Stimulated activated CD8-positive, alpha-beta memory T cell treated with anti-CD3 and anti-CD28 coated beads, Interleukin-12 subunit alpha, Interleukin-12 subunit beta, amount 100 ng/mL, for 1 hour (primary cell): ENCODE data around the gene DNASE1L2.

ENCODE experiments used
- DNase-seq: peaks from one replicate; pipeline ENCODE4 v3.0.0-alpha.2; 2020; ENCODE audit warnings: low read depth

Gene DNASE1L2, protein sequence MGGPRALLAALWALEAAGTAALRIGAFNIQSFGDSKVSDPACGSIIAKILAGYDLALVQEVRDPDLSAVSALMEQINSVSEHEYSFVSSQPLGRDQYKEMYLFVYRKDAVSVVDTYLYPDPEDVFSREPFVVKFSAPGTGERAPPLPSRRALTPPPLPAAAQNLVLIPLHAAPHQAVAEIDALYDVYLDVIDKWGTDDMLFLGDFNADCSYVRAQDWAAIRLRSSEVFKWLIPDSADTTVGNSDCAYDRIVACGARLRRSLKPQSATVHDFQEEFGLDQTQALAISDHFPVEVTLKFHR

DNA sequence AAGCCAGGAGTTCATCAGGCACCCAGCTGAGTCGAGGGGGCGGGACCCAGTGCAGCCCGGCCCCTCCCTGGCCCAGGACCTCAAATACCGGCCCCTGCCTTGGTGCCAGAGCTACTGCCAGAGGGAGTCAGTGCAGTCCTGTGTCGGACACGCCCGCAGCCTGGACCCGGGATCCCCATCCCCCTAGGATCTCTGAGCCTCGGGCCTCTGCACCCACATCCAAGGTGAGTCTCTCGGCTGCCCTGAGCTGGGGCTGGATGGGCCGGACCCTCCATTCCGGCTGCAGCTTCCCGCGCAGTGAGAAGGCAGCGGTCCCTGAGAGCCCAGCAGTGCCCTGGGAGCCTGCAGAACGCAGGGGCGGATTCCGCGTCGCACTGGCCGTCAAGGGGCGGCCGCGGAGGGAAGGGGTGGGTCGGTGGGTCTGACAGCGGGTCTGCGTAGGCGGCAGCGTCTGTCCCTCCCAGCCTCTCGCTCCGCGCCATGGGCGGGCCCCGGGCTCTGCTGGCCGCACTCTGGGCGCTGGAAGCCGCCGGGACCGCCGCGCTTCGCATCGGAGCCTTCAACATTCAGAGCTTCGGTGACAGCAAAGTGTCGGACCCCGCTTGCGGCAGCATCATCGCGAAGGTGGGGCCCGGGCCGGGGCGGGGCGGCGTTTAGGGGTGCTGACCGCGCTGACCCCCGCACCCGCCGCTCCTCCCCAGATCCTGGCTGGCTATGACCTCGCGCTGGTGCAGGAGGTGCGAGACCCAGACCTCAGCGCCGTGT, at the start of gene DNASE1L2:
DNASE1L2 (plus strand) TSS at position 108 of the 765 bp plus-strand sequence; CDS start at position 481, 373 bp downstream.
- no peak for DNase-seq

GRCh38 chr16:2186505-2186904, 49.7 kb upstream of the DNASE1L2 start:
- DNase-seq = no peak

DNA sequence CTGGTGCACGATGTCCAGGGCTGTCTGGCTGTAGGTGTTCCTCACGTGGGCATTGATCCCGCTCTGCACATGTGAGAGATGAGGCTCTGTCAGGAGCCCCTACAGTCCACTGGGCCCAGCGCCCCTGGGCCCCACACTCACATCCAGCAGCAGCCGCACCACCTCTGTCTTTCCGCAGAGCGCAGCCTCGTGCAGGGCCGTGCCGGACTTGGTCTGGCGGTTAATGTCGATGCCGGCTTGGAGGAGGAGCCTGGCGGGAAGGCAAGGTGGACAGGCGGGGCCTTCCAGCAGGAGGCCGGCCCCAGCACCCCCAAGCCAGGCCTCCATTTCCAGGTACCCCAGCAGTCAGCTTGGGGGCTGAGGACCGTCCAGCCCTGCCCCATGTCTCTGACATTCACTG, 49.0 kb upstream of the DNASE1L2 start:
- no peak for DNase-seq

GRCh38 chr16:2188395-2188794, 47.8 kb upstream of the DNASE1L2 start:
- no peak for DNase-seq

- no peak for DNase-seq
These were observed 46.9 kb upstream of the DNASE1L2 start for GRCh38 chr16:2189252-2189893.

- no peak for DNase-seq
These were observed 46.1 kb upstream of the DNASE1L2 start for GRCh38 chr16:2190002-2190658.

DNA sequence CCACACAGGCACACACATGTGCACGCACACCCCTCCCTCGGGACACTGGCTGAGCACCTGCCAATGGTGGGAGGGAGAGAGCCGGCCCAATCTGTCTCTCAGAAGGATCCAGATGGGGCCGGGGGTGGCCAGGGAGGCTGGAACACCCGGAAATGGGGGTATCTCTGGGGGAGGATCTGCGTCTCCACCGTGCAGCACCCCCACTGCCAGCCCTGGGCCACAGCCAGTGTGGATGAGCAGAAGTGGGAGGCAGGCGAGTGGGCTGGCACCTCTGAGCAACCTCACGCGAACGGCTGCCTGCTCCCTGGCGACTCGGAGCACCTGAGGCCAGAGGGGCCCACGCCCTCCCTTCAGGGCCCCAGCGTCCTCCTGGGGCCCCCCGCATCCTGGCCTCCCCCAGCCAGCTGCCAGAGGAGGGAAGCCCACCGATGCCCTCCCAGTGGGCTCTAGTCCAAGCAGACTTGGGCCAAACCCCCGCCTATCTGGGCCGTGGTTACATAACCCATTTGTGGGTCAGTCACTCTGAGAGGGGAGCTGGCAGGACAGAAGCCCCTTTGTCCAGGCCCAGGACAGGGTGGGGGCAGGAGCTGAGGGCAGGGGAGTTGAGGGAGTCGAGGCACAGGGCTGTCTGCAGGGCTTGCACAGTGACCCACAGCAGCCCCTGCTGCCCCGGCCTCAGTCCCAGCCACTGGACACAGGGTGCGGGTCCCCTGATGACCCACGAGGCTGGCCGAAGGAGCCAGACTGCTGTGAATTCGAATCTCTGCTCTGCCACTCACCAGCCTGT, 45.4 kb upstream of the DNASE1L2 start:
- no peak for DNase-seq

- no peak for DNase-seq
These were observed 44.9 kb upstream of the DNASE1L2 start for GRCh38 chr16:2191446-2191706.

DNA sequence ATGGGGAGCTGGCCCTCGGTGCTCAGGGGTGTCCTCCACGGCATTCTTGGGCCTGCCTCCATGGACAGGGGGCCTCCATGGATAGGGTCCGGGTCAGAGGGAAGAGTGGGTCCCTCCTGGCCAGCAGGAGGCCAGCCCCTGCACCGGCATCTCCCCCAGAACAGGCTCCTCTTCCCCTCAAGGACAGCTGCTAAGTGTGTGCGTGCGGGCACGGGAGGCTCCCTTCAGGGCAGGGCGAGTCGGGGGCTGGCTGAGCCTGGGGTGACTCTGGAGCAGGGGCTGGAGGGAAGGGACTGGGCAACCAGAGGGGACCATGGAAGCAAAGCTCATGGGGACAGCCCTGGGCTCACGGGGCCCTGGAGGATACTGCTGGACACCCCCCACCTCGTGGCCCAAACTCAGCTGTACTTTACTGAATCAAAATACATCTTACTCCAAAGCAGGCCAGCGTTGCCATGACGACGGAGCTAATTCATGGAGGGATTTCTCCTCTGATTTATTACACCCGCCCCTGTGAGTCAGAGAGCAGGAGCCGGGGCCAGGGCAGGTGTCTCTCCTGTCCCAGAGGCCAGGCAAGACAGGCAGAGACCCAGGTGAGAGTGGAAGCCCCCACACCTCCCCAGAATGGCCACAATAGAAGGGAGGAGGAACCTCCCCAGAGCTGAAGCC, 41.9 kb upstream of the DNASE1L2 start:
- DNase-seq = no peak

GRCh38 chr16:2194852-2195321, 41.4 kb upstream of the DNASE1L2 start:
- DNase-seq = peak; percentile 25

GRCh38 chr16:2195322-2196161, 40.7 kb upstream of the DNASE1L2 start:
- DNase-seq = no peak

DNA sequence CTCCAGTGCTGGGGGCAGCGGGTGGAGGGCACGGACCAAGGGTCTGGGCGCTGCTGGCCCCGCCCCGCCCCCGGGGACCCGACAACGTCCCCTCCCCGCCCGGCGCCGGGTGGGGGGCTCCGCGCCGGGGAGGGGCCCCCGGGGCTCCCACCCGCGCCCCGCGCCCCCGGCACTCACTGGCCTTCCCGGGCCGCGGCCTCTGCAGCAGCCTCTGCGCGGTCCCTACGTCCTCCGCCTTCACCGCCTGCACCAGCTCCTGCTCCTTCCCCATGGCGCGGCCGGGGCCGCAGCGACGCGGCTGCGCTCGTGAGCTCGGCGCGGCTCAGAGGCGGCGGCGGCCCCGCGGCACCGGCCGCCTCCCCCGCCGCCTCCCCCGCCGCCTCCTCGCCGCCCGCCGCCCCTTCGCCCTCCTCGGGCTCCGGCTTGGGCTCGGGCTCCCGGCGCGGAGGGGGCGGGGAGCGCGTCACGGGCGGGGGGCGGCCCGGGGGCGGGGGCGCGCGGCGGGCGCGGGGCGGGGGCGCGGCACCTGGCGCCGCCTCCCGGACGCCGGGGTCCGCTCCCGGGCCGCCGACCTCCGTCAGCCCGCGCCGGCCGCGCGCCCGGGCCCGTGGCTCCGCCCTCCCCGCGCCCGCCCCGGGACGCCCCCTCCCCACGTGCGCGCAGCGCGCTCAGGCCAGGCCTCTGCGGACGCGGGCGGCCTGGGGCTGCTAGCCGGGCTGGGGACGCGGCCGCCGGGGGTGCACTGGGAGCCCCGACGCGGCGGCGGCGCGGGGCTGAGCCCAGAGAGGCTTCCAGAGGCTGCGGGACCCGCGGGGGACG, 39.9 kb upstream of the DNASE1L2 start, which contains the start of gene CASKIN1:
CASKIN1 (minus strand) TSS at position 444 of the 819 bp plus-strand sequence; CDS start at position 271, 173 bp downstream.
- no peak for DNase-seq

DNA sequence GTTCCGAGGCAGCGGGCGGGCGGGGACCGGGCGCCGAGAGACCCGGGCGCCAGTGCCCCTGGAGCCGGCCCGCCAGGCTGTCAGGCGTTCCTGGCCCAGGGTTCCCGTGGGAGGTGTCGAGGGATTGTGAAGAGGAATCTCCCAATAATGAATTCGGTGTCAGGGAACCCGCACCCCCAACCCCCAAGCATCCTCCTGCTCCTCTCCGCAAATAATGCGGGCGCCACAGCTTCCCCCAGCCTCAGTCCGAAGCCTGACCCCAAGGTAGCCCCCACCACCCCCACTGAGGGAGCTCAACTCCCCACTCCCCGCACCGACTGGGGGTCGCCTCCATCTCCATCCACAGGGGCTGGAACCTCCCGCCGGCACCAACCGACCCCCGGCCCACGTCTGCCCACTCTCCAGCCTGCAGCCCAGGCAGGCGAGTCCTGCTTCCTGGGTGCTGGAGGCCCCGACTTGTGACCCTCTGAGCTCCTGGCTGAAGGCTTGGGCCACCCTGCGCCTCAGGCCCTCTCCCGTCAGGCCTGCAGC, 39.2 kb upstream of the DNASE1L2 start:
- no peak for DNase-seq

DNA sequence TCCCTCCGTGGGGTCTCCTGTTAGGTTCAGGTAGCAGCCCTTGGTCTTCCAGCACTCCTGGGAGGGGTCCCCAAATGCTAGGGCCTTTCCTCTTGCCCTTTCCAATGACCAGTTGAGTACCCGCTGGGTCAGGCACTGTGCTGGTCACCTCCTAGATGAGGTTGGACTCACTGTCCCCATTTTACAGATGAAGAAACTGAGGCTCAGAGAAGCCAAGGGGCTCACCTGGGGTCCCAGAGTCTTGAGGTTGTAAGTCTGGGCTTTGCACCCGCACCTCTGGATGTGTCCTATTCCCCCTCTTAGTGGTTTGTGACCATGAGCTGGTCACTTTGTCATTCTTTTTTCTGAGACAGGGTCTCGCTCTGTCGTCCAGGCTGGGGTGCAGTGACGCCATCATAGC, 38.5 kb upstream of the DNASE1L2 start:
- DNase-seq = no peak

GRCh38 chr16:2198283-2198682, 38.0 kb upstream of the DNASE1L2 start:
- no peak for DNase-seq

DNA sequence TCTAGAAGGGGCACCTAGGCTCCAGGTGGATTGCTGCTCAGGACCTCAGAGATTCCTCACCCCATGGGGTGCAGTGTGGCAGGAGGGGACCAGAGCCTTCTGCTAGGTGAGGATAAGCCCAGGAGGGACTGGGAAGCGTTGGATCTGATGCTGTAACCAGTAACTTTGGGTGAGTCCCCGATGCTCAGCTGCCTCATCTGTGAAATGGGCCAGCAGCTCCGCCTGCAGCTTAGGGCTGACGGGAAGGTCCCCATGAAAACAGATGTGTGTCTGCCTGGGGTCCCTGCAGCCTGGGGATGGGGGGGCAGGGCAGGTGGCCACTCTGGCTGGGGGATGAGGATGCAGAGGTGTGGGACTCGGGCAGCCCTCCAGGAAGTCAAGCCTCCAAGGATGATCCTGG, 37.1 kb upstream of the DNASE1L2 start:
- no peak for DNase-seq

DNA sequence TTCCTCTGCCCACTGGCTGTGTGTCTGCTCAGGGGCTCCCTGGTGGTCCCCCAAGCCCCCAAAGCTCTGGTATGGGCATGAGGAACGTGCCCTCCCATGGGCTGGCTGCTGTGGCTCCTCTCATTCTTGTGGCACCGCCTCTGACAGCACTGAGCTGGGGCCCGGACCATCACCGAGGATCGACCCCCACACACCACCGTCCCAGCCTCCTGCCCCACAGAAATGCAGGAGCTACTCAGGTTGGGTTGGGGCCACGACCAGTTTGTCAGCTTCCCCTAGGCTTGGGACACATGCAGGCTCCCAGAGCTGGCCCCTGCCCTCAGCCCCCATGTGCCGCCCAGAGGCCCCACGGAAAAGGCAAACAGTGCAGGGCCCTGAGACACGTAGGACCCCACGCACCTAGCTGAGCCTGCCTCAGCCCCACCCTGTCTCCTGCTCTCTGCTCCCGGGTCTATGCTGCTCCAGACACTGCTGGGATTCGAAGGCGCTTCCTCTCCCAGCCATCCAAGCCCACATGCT, 36.6 kb upstream of the DNASE1L2 start:
- DNase-seq = no peak

DNA sequence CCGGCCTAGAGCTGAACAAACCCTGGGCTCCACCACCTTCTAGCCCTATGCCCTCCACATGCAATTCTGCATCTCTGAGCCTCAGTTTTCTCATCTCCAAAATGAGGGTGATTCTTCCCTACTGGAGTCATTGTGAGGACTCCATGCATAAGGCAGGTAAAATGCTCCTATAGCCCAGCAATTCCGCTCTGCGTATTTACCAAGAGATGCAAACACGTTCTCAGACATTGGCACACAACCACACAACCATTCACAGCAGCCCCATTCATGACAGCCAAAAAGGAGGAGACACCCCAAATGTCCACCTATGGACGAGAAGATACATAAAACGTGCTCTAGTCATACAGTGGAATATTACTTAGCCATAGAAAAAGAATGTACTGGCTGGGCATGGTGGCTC, 35.9 kb upstream of the DNASE1L2 start:
- DNase-seq = no peak
